ENCODE data around the gene GRHPR. TPM values are rescaled to one million over a fixed set of nuclear protein-coding genes. Genes with fewer than 3 reads are reported as not detected.

Gene GRHPR
- total and polyA plus RNA-seq, 2 of the 8 experiments (the other 6 are each of a cell fraction or from before 2014, with no cell fraction given), result 97.0 to 201 TPM

DNA sequence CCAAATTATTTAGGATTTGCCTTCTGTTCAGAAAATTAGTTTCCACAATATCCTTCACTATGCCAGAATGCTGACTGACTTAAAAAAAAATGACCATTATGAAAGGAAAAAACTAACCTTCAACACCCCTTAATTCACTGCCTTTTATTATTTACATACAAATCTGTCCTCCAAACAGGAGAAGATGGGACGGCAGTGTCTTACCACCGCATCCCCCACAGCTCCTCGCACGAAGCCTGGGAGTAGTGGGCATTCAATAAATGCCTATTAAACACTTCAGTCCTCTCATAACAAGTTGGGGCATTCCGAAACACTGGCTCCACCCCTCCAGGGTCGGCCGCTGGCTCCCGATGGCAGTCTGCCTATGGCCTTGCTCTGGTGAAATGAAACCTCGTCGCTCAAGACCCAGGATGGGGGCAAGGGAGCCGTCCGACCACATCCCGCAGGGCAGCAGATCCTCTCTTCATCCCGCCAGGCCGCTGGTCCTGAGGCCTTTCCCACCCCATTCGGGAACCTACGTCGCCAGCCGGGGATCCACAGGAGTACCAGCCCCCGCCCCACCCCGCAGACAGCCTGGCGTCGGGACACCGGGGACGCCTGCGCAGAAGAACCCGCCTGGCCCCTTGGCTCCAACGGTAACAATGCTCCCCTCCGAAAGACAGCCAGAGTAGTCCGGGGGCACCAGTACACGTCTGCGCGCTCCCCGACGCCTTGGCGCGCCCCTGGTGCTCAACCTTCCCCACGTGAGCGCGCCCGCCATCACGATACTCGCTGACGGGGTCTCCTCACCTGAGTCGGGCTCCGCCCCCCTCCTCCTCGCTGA, 42.1 kb downstream of the GRHPR start (continued):
- TF ChIP-seq, protein P1, sequence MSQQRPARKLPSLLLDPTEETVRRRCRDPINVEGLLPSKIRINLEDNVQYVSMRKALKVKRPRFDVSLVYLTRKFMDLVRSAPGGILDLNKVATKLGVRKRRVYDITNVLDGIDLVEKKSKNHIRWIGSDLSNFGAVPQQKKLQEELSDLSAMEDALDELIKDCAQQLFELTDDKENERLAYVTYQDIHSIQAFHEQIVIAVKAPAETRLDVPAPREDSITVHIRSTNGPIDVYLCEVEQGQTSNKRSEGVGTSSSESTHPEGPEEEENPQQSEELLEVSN (IDR thresholded peaks at IDR 0.05), result peak; percentile 29; the same call in 1 of the 2 replicates
- TF ChIP-seq, protein P2, sequence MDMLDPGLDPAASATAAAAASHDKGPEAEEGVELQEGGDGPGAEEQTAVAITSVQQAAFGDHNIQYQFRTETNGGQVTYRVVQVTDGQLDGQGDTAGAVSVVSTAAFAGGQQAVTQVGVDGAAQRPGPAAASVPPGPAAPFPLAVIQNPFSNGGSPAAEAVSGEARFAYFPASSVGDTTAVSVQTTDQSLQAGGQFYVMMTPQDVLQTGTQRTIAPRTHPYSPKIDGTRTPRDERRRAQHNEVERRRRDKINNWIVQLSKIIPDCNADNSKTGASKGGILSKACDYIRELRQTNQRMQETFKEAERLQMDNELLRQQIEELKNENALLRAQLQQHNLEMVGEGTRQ (IDR thresholded peaks at IDR 0.05; ENCODE audit: low read length), result peak; percentile 57
- peak; percentile 41 for TF ChIP-seq TBP (IDR thresholded peaks at IDR 0.05; ENCODE audit: low read depth, low read length)
- TF ChIP-seq RNF2 (IDR thresholded peaks at IDR 0.05; ENCODE audit: borderline replicate concordance, low read depth, low read length, missing control alignments, poor library complexity, severe bottlenecking), result no peak
- TF ChIP-seq SP4 (IDR thresholded peaks at IDR 0.05; ENCODE audit: low read length), result no peak
- peak; percentile 67 for TF ChIP-seq PHF8 (conservative IDR thresholded peaks at IDR 0.05; ENCODE audit: low read depth, low read length)
- TF ChIP-seq TAF1 (IDR thresholded peaks at IDR 0.05; ENCODE audit: low read depth, low read length), result peak; percentile 76
- no peak for TF ChIP-seq HDAC6 (IDR thresholded peaks at IDR 0.05; ENCODE audit: low read depth, low read length)
- TF ChIP-seq KDM4A (IDR thresholded peaks at IDR 0.05; ENCODE audit: low read depth, low read length, severe bottlenecking), result peak; percentile 68
- peak; percentile 59 to 65 for TF ChIP-seq POLR2A (IDR thresholded peaks at IDR 0.05; ENCODE audit: control extremely low read depth in 1 of 2, low read depth in 2 of 2, low read length in 2 of 2)
- peak; percentile 63; the same call in 1 of the 2 replicates for TF ChIP-seq RBBP5 (IDR thresholded peaks at IDR 0.05; ENCODE audit: borderline replicate concordance, low read depth, low read length)
- TF ChIP-seq HDAC2 (IDR thresholded peaks at IDR 0.05; ENCODE audit: borderline replicate concordance in 1 of 2, low read depth in 2 of 2, low read length in 2 of 2), result peak in 1 of 2 experiments; percentile 93; a peak in 1 of 4 replicates

Data from H1 (cell line).